Smooth muscle cell (in vitro differentiated cells): ENCODE results near the gene DEFB132. TPM values are rescaled to one million over a fixed set of nuclear protein-coding genes. Genes with fewer than 3 reads are reported as not detected.

ENCODE experiments used
- DNase-seq: peaks from one replicate; lab custom pipeline; 2025; ENCODE audit not compliant: unreplicated experiment; lab: John Stamatoyannopoulos, UW
- H2AFZ ChIP-seq: fragments of 200-600 bp; sonication (generic); 2 replicates; pipeline ENCODE4 v1.6.0; 2016; ENCODE audit warnings: antibody characterized with exemption, low read depth, mild to moderate bottlenecking
- H3F3A ChIP-seq: fragments of 200-600 bp; sonication (generic); 2 replicates; pipeline ENCODE4 v1.6.0; 2017; ENCODE audit warnings: antibody characterized with exemption, low read depth
- H3K27ac ChIP-seq: fragments of 200-600 bp; sonication (generic); 2 replicates; pipeline ENCODE4 v1.5.1; 2016; ENCODE audit warnings: low read depth, mild to moderate bottlenecking
- H3K27me3 ChIP-seq: fragments of 200-600 bp; sonication (generic); 2 replicates; pipeline ENCODE4 v1.6.1; 2016; ENCODE audit warnings: low read depth, mild to moderate bottlenecking
- H3K36me3 ChIP-seq: fragments of 200-600 bp; sonication (generic); 2 replicates; pipeline ENCODE4 v1.5.1; 2016; ENCODE audit warnings: low read depth
- H3K4me1 ChIP-seq: fragments of 200-600 bp; sonication (generic); 2 replicates; pipeline ENCODE4 v1.5.1; 2016; ENCODE audit warnings: low read depth
- H3K4me2 ChIP-seq: fragments of 200-600 bp; sonication (generic); 2 replicates; pipeline ENCODE4 v1.6.0; 2016; ENCODE audit warnings: mild to moderate bottlenecking
- H3K4me3 ChIP-seq: fragments of 200-600 bp; sonication (generic); 2 replicates; pipeline ENCODE4 v1.5.1; 2016; ENCODE audit warnings: mild to moderate bottlenecking
- H3K79me2 ChIP-seq: fragments of 200-600 bp; sonication (generic); 2 replicates; pipeline ENCODE4 v1.6.0; 2016; ENCODE audit warnings: low read depth, mild to moderate bottlenecking
- H3K9ac ChIP-seq: fragments of 200-600 bp; sonication (generic); 2 replicates; pipeline ENCODE4 v1.6.0; 2016; ENCODE audit warnings: low read depth
- H3K9me3 ChIP-seq: fragments of 200-600 bp; sonication (generic); replicated peaks from 2 replicates; pipeline ENCODE4 v1.5.1; 2016; ENCODE audit warnings: low read depth
- H4K20me1 ChIP-seq: fragments of 200-600 bp; sonication (generic); 2 replicates; pipeline ENCODE4 v1.6.0; 2016; ENCODE audit warnings: low read depth
- CTCF ChIP-seq: fragments of 200-600 bp; sonication (generic); IDR thresholded peaks from 2 replicates; pipeline ENCODE4 v1.5.1; 2017; ENCODE audit warnings: borderline replicate concordance, mild to moderate bottlenecking, antibody characterized with exemption; ENCODE audit not compliant: insufficient read depth, poor library complexity, severe bottlenecking
- WGBS: methylation state at CpG from one replicate; pipeline ENCODE4 v1.1.7; 2016; ENCODE audit warnings: low lambda C conversion rate; 5-methylcytosine and 5-hydroxymethylcytosine counted together
- polyA plus RNA-seq: library from polyadenylated mRNA; unstranded; fragments of >200 nt; fragmentation: Nextera tagmentation; extraction: Ambion mirVana; gene quantifications from 2 replicates; pipeline ENCODE4 v1.2.1, GENCODE V29; 2016
- total RNA-seq: library from RNA; depleted of rRNA; stranded (reverse); fragments of >200 nt; gene quantifications from 2 replicates; pipeline ENCODE4 v1.2.3, GENCODE V29; 2014

Gene DEFB132
- total and polyA plus RNA-seq, 2 experiments from 2014 or later, result not detected

GRCh38 chr20:271528-271927 is 14.0 kb downstream of the DEFB132 start:
- no peaks in the 10 kb centered on the region for H3K36me3 ChIP-seq
- no peaks in the 10 kb centered on the region for H3K27me3 ChIP-seq
- H3K79me2 ChIP-seq, result no peaks in the 10 kb centered on the region
- no peak overlapping the region for H3K9ac ChIP-seq
- H3F3A ChIP-seq, result no peaks in the 10 kb centered on the region
- no peak overlapping the region for H3K4me3 ChIP-seq
- no peaks in the 10 kb centered on the region for H3K4me1 ChIP-seq
- no peaks in the 10 kb centered on the region for H3K9me3 ChIP-seq
- no peak overlapping the region for H2AFZ ChIP-seq
- no peak overlapping the region for H3K4me2 ChIP-seq
- no peak for DNase-seq
- no peak for TF ChIP-seq CTCF
- no peaks in the 10 kb centered on the region for H4K20me1 ChIP-seq
- H3K27ac ChIP-seq, result no peak overlapping the region

DNA sequence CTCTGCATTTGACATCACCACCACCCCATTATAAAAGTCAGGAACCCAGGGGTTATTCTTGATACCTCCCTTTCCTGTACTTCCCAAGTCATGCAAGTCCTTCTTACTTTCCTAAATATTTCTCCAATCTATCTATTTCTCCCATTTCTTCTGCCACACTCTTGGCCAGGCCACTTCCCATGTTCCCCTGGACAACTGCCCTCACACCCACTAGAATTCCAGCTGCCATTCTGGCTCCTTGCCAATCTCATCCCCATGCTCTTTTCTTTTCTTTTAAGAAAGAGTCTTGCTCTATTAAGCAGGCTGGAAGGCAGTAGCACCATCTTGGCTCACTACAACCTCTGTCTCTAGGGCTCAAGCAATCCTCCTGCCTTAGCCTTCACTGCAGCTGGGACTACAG is 15.2 kb downstream of the DEFB132 start:
- Histone ChIP-seq H3K4me2 (no peak overlapping the region), H2AFZ (no peak overlapping the region), H3K4me3 (no peak overlapping the region), H3K27ac (no peak overlapping the region), H3K9ac (no peak overlapping the region), H3K36me3 (no peaks in the 10 kb centered on the region), H3K27me3 (no peaks in the 10 kb centered on the region), H3F3A (no peaks in the 10 kb centered on the region), H3K4me1 (no peaks in the 10 kb centered on the region), H3K9me3 (no peaks in the 10 kb centered on the region), H3K79me2 (no peaks in the 10 kb centered on the region), H4K20me1 (no peaks in the 10 kb centered on the region)
- TF ChIP-seq CTCF, result no peak
- DNase-seq, result no peak

- DNase-seq, result no peak
- no peaks in the 10 kb centered on the region for H3F3A ChIP-seq
Observed at GRCh38 chr20:273884-274283, 16.4 kb downstream of the DEFB132 start.

More at GRCh38 chr20:273884-274283, 16.4 kb downstream of the DEFB132 start:
- no peaks in the 10 kb centered on the region for H3K36me3 ChIP-seq
- no peak overlapping the region for H3K9ac ChIP-seq
- no peak overlapping the region for H2AFZ ChIP-seq
- H3K4me2 ChIP-seq, result no peak overlapping the region
- no peaks in the 10 kb centered on the region for H3K4me1 ChIP-seq
- H3K27me3 ChIP-seq, result no peaks in the 10 kb centered on the region
- WGBS, result 87% methylated on average over 3 of the region's 3 CpGs
- no peak for TF ChIP-seq CTCF
- H4K20me1 ChIP-seq, result no peaks in the 10 kb centered on the region
- no peaks in the 10 kb centered on the region for H3K9me3 ChIP-seq
- H3K27ac ChIP-seq, result no peak overlapping the region
- H3K79me2 ChIP-seq, result no peaks in the 10 kb centered on the region
- no peak overlapping the region for H3K4me3 ChIP-seq
